Lung (tissue), 12 donors: ENCODE data around the gene UBQLN2. TPM values are rescaled to one million over a fixed set of nuclear protein-coding genes. Genes with fewer than 3 reads are reported as not detected.

Source experiments
- ATAC-seq: fragments of 200-7000 bp; cut with Tn5 transposase; one replicate; pipeline ENCODE4 v1.9.1; 2020; ENCODE audit warnings: moderate number of reproducible peaks; ENCODE audit not compliant: insufficient read depth, low FRiP score
- DNase-seq, 3 donors: peaks; one replicate each; pipeline ENCODE4 v3.0.0-alpha.2; 2013 to 2017
- H3K27ac ChIP-seq, 2 donors: one replicate each; pipeline ENCODE4 v1.5.1; 2013; ENCODE audit warnings: mild to moderate bottlenecking in 2 of 2, moderate library complexity in 2 of 2, control low read depth in 1 of 2, inconsistent platforms in 1 of 2, low read depth in 1 of 2, low read length in 1 of 2
- H3K27me3 ChIP-seq, 3 donors: one replicate each; pipeline ENCODE4 v1.5.1; 2013; ENCODE audit warnings: low read length in 2 of 3; ENCODE audit not compliant: control insufficient read depth in 3 of 3, insufficient read depth in 3 of 3
- H3K36me3 ChIP-seq, 4 donors: one replicate each; pipeline ENCODE4 v1.5.1; 2013; ENCODE audit warnings: low read length in 4 of 4, mild to moderate bottlenecking in 1 of 4, moderate library complexity in 1 of 4; ENCODE audit not compliant: control insufficient read depth in 4 of 4, insufficient read depth in 4 of 4
- H3K4me1 ChIP-seq, 5 donors: one replicate each; pipeline ENCODE4 v1.5.1; 2013; ENCODE audit warnings: low read length in 5 of 5, mild to moderate bottlenecking in 2 of 5, moderate library complexity in 1 of 5; ENCODE audit not compliant: control insufficient read depth in 5 of 5, insufficient read depth in 5 of 5
- H3K4me3 ChIP-seq: one replicate; pipeline ENCODE4 v1.5.1; 2013; ENCODE audit warnings: mild to moderate bottlenecking, control low read depth, moderate library complexity
- H3K9ac ChIP-seq, 2 donors: one replicate each; pipeline ENCODE4 v1.5.1; 2013; ENCODE audit warnings: low read length in 2 of 2, control low read depth in 1 of 2; ENCODE audit not compliant: insufficient read depth in 1 of 2
- H3K9me3 ChIP-seq, 4 donors: one replicate each; pipeline ENCODE4 v1.5.1; 2013; ENCODE audit warnings: low read length in 3 of 4, mild to moderate bottlenecking in 1 of 4, moderate library complexity in 1 of 4; ENCODE audit not compliant: control insufficient read depth in 4 of 4, insufficient read depth in 3 of 4
- CTCF ChIP-seq: IDR thresholded peaks from 2 replicates; pipeline ENCODE4 v1.5.1; 2012; ENCODE audit warnings: mild to moderate bottlenecking; ENCODE audit errors: control extremely low read depth, extremely low read depth
- WGBS, 2 donors: extraction: QIAGEN DNeasy Blood & Tissue Kit; methylation state at CpG; one replicate each; pipeline ENCODE4 v1.1.7; 2013; 5-methylcytosine and 5-hydroxymethylcytosine counted together
- polyA plus RNA-seq, 2 donors: library from polyadenylated mRNA; stranded (reverse); fragments of 200-250 nt; gene quantifications; one replicate each; pipeline ENCODE4 v1.2.1, GENCODE V29; 2013
- total RNA-seq, 2 donors: library from RNA; depleted of rRNA in 1 of 2; stranded (reverse); fragments of >200 nt in 1 of 2; gene quantifications; one replicate each; pipeline ENCODE4 v1.2.1, GENCODE V29; 2014 to 2021
- donor health status: control.
- donor health status: control.
- donor health status: Bipolar disorder and iron deficiency.
- donor health status: healthy.
- donor health status: DM: yes; HTN: yes; CAD: no.

Gene UBQLN2
- total and polyA plus RNA-seq, 4 donors: 7.7 to 31.3 (median 22.4) TPM

DNA sequence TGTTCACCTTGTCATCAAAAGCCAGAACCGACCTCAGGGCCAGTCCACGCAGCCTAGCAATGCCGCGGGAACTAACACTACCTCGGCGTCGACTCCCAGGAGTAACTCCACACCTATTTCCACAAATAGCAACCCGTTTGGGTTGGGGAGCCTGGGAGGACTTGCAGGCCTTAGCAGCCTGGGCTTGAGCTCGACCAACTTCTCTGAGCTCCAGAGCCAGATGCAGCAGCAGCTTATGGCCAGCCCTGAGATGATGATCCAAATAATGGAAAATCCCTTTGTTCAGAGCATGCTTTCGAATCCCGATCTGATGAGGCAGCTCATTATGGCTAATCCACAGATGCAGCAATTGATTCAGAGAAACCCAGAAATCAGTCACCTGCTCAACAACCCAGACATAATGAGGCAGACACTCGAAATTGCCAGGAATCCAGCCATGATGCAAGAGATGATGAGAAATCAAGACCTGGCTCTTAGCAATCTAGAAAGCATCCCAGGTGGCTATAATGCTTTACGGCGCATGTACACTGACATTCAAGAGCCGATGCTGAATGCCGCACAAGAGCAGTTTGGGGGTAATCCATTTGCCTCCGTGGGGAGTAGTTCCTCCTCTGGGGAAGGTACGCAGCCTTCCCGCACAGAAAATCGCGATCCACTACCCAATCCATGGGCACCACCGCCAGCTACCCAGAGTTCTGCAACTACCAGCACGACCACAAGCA is 898 bp downstream of the UBQLN2 start:
- H3K9me3 ChIP-seq: peaks cover 0 to 3% (median 0%) of the 10 kb centered on the region in 4 donors
- peak overlapping the region; percentile 91 to 98 for H3K9ac ChIP-seq
- no peak for TF ChIP-seq CTCF
- ATAC-seq (no peak), DNase-seq (peak; percentile 14 to 39 (median 38))
- peaks cover 0 to 15% (median 0%) of the 10 kb centered on the region in 3 donors for H3K27me3 ChIP-seq
- 0 to 34% methylated on average over 20 to 23 of the region's 23 CpGs for WGBS, 2 donors
- peak overlapping the region; percentile 69 for H3K4me3 ChIP-seq
- H3K36me3 ChIP-seq: peaks cover 0 to 5% (median 0%) of the 10 kb centered on the region in 4 donors
- peaks cover 0 to 6% (median 0%) of the 10 kb centered on the region in 5 donors for H3K4me1 ChIP-seq
- H3K27ac ChIP-seq: peak overlapping the region; percentile 97 to 98

GRCh38 chrX:56564921-56565840 is 1.8 kb downstream of the UBQLN2 start:
- DNase-seq (peak; percentile 16 to 60 (median 38)), ATAC-seq (no peak)
- Histone ChIP-seq H3K9ac (peak overlapping the region; percentile 91 to 98), H3K4me3 (peak overlapping the region; percentile 69), H3K4me1 (peaks cover 0 to 6% (median 0%) of the 10 kb centered on the region in 5 donors), H3K9me3 (peaks cover 0 to 3% (median 0%) of the 10 kb centered on the region in 4 donors), H3K36me3 (peaks cover 0 to 5% (median 0%) of the 10 kb centered on the region in 4 donors), H3K27me3 (peaks cover 0 to 16% (median 0%) of the 10 kb centered on the region in 3 donors), H3K27ac (peak overlapping the region in 1 of 2 donors; percentile 16)
- 16 to 42% methylated on average over 19 to 20 of the region's 20 CpGs for WGBS, 2 donors
- no peak for TF ChIP-seq CTCF

GRCh38 chrX:56569378-56570057 is 6.1 kb downstream of the UBQLN2 start:
- no peaks in the 10 kb centered on the region for H3K9me3 ChIP-seq
- no peak overlapping the region for H3K9ac ChIP-seq
- no peak for DNase-seq
- H3K36me3 ChIP-seq: no peaks in the 10 kb centered on the region
- no peak for ATAC-seq
- peaks cover 0 to 6% (median 0%) of the 10 kb centered on the region in 5 donors for H3K4me1 ChIP-seq
- TF ChIP-seq CTCF: no peak
- 62 to 64% methylated on average over 6 of the region's 6 CpGs for WGBS, 2 donors
- peaks cover 0 to 15% (median 3%) of the 10 kb centered on the region in 3 donors for H3K27me3 ChIP-seq
- no peak overlapping the region for H3K27ac ChIP-seq
- H3K4me3 ChIP-seq: no peak overlapping the region
